ENCODE measurements around the gene VPS52.
A peak's percentile ranks its signal among the peaks of the same experiment; 100 is the strongest.

The VPS52 gene

DNA sequence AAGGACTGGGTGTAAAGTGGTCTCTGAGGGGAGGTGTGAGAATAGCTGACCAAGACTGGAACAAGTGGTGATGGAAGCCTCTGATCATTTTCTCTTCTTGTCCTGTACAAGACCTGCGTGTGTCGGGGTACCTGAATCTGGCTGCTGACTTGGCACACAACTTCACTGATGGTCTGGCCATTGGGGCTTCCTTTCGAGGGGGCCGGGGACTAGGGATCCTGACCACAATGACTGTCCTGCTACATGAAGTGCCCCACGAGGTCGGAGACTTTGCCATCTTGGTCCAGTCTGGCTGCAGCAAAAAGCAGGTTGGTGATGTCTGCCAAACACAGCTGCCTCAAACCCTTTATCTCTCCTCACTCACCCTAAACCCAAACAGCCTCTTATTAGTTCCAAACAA, 68.9 kb downstream of the VPS52 start:
- no peak overlapping the region for H3K4me3 ChIP-seq (ENCODE audit: low read depth, low read length)

DNA sequence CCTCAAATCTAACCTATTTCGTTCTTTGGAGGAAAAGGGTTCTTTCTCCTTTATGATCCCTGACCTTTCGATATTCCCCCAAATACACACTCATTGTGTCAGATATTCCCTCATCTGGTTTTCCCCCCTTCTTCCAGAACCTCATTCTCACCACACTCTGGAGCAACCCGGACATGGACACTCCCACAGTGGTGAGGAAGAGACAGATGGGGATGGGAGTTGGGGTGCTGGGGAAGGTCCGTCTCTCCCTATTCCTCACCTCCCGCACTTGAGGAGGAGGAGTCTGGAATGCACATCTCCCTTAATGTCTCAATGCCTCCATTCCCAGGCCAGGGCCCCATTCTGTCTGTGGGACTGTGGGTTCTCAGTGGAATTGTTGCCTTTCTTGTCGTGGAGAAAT, 69.7 kb downstream of the VPS52 start:
- TF ChIP-seq, protein P1, sequence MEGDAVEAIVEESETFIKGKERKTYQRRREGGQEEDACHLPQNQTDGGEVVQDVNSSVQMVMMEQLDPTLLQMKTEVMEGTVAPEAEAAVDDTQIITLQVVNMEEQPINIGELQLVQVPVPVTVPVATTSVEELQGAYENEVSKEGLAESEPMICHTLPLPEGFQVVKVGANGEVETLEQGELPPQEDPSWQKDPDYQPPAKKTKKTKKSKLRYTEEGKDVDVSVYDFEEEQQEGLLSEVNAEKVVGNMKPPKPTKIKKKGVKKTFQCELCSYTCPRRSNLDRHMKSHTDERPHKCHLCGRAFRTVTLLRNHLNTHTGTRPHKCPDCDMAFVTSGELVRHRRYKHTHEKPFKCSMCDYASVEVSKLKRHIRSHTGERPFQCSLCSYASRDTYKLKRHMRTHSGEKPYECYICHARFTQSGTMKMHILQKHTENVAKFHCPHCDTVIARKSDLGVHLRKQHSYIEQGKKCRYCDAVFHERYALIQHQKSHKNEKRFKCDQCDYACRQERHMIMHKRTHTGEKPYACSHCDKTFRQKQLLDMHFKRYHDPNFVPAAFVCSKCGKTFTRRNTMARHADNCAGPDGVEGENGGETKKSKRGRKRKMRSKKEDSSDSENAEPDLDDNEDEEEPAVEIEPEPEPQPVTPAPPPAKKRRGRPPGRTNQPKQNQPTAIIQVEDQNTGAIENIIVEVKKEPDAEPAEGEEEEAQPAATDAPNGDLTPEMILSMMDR (IDR thresholded peaks at IDR 0.05; ENCODE audit: low read depth, low read length) = no peak
- no peak for TF ChIP-seq POLR2A (IDR thresholded peaks at IDR 0.05; ENCODE audit: extremely low read depth, insufficient read length)
- TF ChIP-seq, protein P2, sequence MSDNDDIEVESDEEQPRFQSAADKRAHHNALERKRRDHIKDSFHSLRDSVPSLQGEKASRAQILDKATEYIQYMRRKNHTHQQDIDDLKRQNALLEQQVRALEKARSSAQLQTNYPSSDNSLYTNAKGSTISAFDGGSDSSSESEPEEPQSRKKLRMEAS (IDR thresholded peaks at IDR 0.05; ENCODE audit: low read depth, low read length) = no peak
- no peak for TF ChIP-seq MYC (IDR thresholded peaks at IDR 0.05; ENCODE audit: low read depth, low read length)
- no peak for DNase-seq (ENCODE audit: low read depth)
- peak overlapping the region; percentile 92 for H3K4me3 ChIP-seq (ENCODE audit: low read depth, low read length)

More for the DNA sequence above, 68.9 kb downstream of the VPS52 start:
- TF ChIP-seq POLR2A (IDR thresholded peaks at IDR 0.05; ENCODE audit: extremely low read depth, insufficient read length) = no peak
- TF ChIP-seq MYC (IDR thresholded peaks at IDR 0.05; ENCODE audit: low read depth, low read length) = no peak
- TF ChIP-seq, protein P1 (IDR thresholded peaks at IDR 0.05; ENCODE audit: low read depth, low read length) = no peak
- TF ChIP-seq, protein P2 (IDR thresholded peaks at IDR 0.05; ENCODE audit: low read depth, low read length) = no peak
- no peak for DNase-seq (ENCODE audit: low read depth)

DNA sequence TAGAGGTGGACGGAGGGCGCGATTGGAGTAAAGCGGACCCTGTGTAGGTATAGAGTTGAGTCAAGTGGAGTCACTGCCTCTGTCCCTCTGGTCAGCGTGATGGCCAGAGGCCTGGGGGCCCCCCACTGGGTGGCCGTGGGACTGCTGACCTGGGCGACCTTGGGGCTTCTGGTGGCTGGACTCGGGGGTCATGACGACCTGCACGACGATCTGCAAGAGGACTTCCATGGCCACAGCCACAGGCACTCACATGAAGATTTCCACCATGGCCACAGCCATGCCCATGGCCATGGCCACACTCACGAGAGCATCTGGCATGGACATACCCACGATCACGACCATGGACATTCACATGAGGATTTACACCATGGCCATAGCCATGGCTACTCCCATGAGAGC, 70.5 kb downstream of the VPS52 start:
- DNase-seq (ENCODE audit: low read depth) = peak; percentile 33
- H3K4me3 ChIP-seq (ENCODE audit: low read depth, low read length) = peak overlapping the region; percentile 92
- TF ChIP-seq, protein P2 (IDR thresholded peaks at IDR 0.05; ENCODE audit: low read depth, low read length) = no peak
- TF ChIP-seq POLR2A (IDR thresholded peaks at IDR 0.05; ENCODE audit: extremely low read depth, insufficient read length) (no peak), MYC (IDR thresholded peaks at IDR 0.05; ENCODE audit: low read depth, low read length) (no peak)
- TF ChIP-seq, protein P1 (IDR thresholded peaks at IDR 0.05; ENCODE audit: low read depth, low read length) = no peak
